Measurements from ENCODE around the gene CYP1A1.

DNA sequence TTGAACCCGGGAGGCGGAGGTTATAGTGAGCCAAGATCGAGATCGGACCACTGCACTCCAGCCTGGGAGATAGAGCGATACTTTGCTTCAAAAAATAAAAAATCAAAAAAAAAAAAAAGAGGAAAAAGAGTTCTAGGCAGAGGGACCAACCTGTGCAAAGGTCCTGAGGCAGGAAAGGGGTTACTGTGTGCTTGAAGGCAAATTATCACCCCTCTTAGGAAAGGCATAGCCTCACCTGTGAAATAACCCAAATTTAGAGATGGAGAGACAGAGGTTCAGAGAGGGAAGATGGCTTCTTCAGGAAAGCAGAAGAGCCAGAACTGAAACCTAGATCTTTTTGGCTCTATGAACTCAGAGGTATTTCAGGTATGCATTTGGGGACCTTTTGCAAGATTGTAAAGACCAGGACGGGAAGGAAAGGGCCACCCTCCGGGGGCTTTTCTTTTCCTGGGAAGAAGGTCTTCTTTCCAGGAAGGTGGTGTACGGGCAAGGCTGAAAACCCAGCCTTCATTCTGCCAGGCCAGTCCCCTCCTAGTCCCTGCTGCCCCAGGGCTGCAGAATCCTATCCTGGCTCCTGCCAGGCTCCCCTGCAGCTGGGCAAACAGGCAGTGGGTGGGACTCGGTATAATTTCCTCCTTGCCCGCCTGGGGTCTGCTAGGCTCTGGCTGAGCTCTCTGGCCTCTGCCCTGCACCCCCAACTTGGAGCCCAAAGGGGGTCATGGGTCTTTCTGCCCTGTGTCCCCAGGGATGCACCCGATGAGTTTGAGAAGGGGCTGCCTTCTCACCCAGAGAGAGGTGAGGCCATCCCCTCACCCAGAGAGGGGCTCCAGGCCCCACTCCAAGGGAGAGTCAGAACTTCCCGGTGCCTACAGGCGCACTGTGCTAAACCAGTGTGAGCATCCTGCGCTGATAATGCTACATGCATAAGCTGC is 42.1 kb upstream of the CYP1A1 start:
- TF ChIP-seq POLR2A (IDR thresholded peaks at IDR 0.05) = no peak
- TF ChIP-seq, protein P1, sequence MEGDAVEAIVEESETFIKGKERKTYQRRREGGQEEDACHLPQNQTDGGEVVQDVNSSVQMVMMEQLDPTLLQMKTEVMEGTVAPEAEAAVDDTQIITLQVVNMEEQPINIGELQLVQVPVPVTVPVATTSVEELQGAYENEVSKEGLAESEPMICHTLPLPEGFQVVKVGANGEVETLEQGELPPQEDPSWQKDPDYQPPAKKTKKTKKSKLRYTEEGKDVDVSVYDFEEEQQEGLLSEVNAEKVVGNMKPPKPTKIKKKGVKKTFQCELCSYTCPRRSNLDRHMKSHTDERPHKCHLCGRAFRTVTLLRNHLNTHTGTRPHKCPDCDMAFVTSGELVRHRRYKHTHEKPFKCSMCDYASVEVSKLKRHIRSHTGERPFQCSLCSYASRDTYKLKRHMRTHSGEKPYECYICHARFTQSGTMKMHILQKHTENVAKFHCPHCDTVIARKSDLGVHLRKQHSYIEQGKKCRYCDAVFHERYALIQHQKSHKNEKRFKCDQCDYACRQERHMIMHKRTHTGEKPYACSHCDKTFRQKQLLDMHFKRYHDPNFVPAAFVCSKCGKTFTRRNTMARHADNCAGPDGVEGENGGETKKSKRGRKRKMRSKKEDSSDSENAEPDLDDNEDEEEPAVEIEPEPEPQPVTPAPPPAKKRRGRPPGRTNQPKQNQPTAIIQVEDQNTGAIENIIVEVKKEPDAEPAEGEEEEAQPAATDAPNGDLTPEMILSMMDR (IDR thresholded peaks at IDR 0.05) = no peak

All from lower leg skin (tissue), 3 donors.